Mesodermal cell (in vitro differentiated cells): Measurements from ENCODE around the gene STRA6.

Source experiments
- H3K27ac ChIP-seq: 2 replicates; pipeline ENCODE4 v1.7.0; 2013; ENCODE audit warnings: mild to moderate bottlenecking, low read depth, low read length, moderate library complexity; ENCODE audit not compliant: severe bottlenecking
- H3K36me3 ChIP-seq: 2 replicates; pipeline ENCODE4 v1.7.1; 2013; ENCODE audit warnings: mild to moderate bottlenecking, low read length, moderate library complexity; ENCODE audit not compliant: control insufficient read depth, insufficient read depth
- H3K4me1 ChIP-seq: one replicate; pipeline ENCODE4 v1.7.1; 2013; ENCODE audit warnings: mild to moderate bottlenecking, low read length; ENCODE audit not compliant: insufficient read depth, control insufficient read depth, poor library complexity, severe bottlenecking
- H3K4me3 ChIP-seq: 2 replicates; pipeline ENCODE4 v1.7.0; 2013; ENCODE audit warnings: low read length, control low read depth, mild to moderate bottlenecking; ENCODE audit not compliant: insufficient read depth, poor library complexity, severe bottlenecking; ENCODE audit errors: extremely low read depth
- H3K9me3 ChIP-seq: 2 replicates; pipeline ENCODE4 v1.7.1; 2013; ENCODE audit warnings: mild to moderate bottlenecking, low read length, moderate library complexity; ENCODE audit not compliant: control insufficient read depth
- WGBS, 2 experiments: methylation state at CpG; one replicate each; pipeline ENCODE4 v1.1.5; 2013; ENCODE audit warnings: missing lambda C conversion rate in 2 of 2; ENCODE audit not compliant: insufficient coverage in 2 of 2; 5-methylcytosine and 5-hydroxymethylcytosine counted together

Gene STRA6

GRCh38 chr15:74240002-74240568 lies 37.5 kb upstream of the STRA6 start:
- H3K9me3 ChIP-seq: no peaks in the 10 kb centered on the region
- 74 to 100% methylated on average over 2 to 5 of the region's 5 CpGs for WGBS, 2 experiments
- H3K4me1 ChIP-seq: peaks cover 21% of the 10 kb centered on the region

GRCh38 chr15:74239051-74239705 lies 36.6 kb upstream of the STRA6 start:
- Histone ChIP-seq H3K27ac (no peak overlapping the region), H3K4me3 (no peak overlapping the region), H3K9me3 (no peaks in the 10 kb centered on the region), H3K4me1 (peaks cover 21% of the 10 kb centered on the region), H3K36me3 (no peaks in the 10 kb centered on the region)
- 42 to 53% methylated on average over 4 to 6 of the region's 6 CpGs for WGBS, 2 experiments

More at GRCh38 chr15:74240002-74240568, 37.5 kb upstream of the STRA6 start:
- H3K27ac ChIP-seq: no peak overlapping the region
- H3K36me3 ChIP-seq: no peaks in the 10 kb centered on the region
- H3K4me3 ChIP-seq: no peak overlapping the region

GRCh38 chr15:74235962-74236361 lies 33.4 kb upstream of the STRA6 start, which contains the start of gene CCDC33:
Gene CCDC33, plus strand, starts transcription at chr15:74236326. Its CDS starts 394 bp downstream, at chr15:74236720.
- Histone ChIP-seq H3K27ac (no peak within 1 kb of the TSS), H3K36me3 (no peaks in the 10 kb centered on the region), H3K4me3 (no peak within 1 kb of the TSS), H3K9me3 (no peaks in the 10 kb centered on the region), H3K4me1 (peaks cover 21% of the 10 kb centered on the region)
- 89 to 92% methylated on average over 5 to 6 of the region's 6 CpGs for WGBS, 2 experiments

- WGBS, 2 experiments: 87 to 90% methylated on average over 9 of the region's 9 CpGs
- no peak overlapping the region for H3K27ac ChIP-seq
These were observed 31.9 kb upstream of the STRA6 start for GRCh38 chr15:74234598-74234875.

GRCh38 chr15:74233851-74234597 lies 31.4 kb upstream of the STRA6 start:
- H3K36me3 ChIP-seq: no peaks in the 10 kb centered on the region
- 65 to 70% methylated on average over 3 of the region's 3 CpGs for WGBS, 2 experiments
- no peak overlapping the region for H3K4me3 ChIP-seq
- H3K9me3 ChIP-seq: no peaks in the 10 kb centered on the region
- H3K27ac ChIP-seq: no peak overlapping the region
- peaks cover 19% of the 10 kb centered on the region for H3K4me1 ChIP-seq

More at GRCh38 chr15:74234598-74234875, 31.9 kb upstream of the STRA6 start:
- peaks cover 19% of the 10 kb centered on the region for H3K4me1 ChIP-seq
- H3K9me3 ChIP-seq: no peaks in the 10 kb centered on the region
- no peak overlapping the region for H3K4me3 ChIP-seq
- H3K36me3 ChIP-seq: no peaks in the 10 kb centered on the region

GRCh38 chr15:74233373-74233772 lies 30.8 kb upstream of the STRA6 start:
- H3K9me3 ChIP-seq: no peaks in the 10 kb centered on the region
- H3K36me3 ChIP-seq: no peaks in the 10 kb centered on the region
- no peak overlapping the region for H3K4me3 ChIP-seq
- peaks cover 19% of the 10 kb centered on the region for H3K4me1 ChIP-seq
- whole genome bisulfite sequencing, 2 experiments: 83 to 92% methylated on average over 6 of the region's 6 CpGs
- no peak overlapping the region for H3K27ac ChIP-seq

GRCh38 chr15:74231475-74231874 lies 28.9 kb upstream of the STRA6 start:
- WGBS, 2 experiments: 94 to 100% methylated on average over 8 to 9 of the region's 10 CpGs
- Histone ChIP-seq H3K4me1 (peaks cover 19% of the 10 kb centered on the region), H3K27ac (no peak overlapping the region), H3K36me3 (no peaks in the 10 kb centered on the region), H3K9me3 (no peaks in the 10 kb centered on the region), H3K4me3 (no peak overlapping the region)

GRCh38 chr15:74229686-74230085 lies 27.1 kb upstream of the STRA6 start:
- H3K36me3 ChIP-seq: no peaks in the 10 kb centered on the region

GRCh38 chr15:74228723-74229081 lies 26.1 kb upstream of the STRA6 start:
- peaks cover 23% of the 10 kb centered on the region for H3K4me1 ChIP-seq
- no peak overlapping the region for H3K4me3 ChIP-seq
- H3K27ac ChIP-seq: peak overlapping the region; percentile 59
- no peaks in the 10 kb centered on the region for H3K36me3 ChIP-seq
- 57 to 60% methylated on average over 10 to 13 of the region's 17 CpGs for WGBS, 2 experiments
- H3K9me3 ChIP-seq: no peaks in the 10 kb centered on the region

More at GRCh38 chr15:74229686-74230085, 27.1 kb upstream of the STRA6 start:
- H3K9me3 ChIP-seq: no peaks in the 10 kb centered on the region
- no peak overlapping the region for H3K27ac ChIP-seq
- H3K4me3 ChIP-seq: no peak overlapping the region
- WGBS, 2 experiments: 90 to 95% methylated on average over 2 to 3 of the region's 3 CpGs
- H3K4me1 ChIP-seq: peaks cover 21% of the 10 kb centered on the region

GRCh38 chr15:74227968-74228722 lies 25.6 kb upstream of the STRA6 start:
- Histone ChIP-seq H3K27ac (peak overlapping the region; percentile 59), H3K9me3 (no peaks in the 10 kb centered on the region), H3K4me1 (peaks cover 23% of the 10 kb centered on the region), H3K4me3 (no peak overlapping the region), H3K36me3 (no peaks in the 10 kb centered on the region)
- 71 to 94% methylated on average over 5 to 6 of the region's 11 CpGs for WGBS, 2 experiments
